HG03442 (cell line): ENCODE measurements around the gene RASD2.

Experiments used
- ATAC-seq: cut with Tn5 transposase; IDR thresholded peaks from one replicate; pipeline ENCODE4 v1.9.1; 2021; ENCODE audit warnings: mild to moderate bottlenecking, moderate library complexity; ENCODE audit not compliant: unreplicated experiment

The RASD2 gene

DNA sequence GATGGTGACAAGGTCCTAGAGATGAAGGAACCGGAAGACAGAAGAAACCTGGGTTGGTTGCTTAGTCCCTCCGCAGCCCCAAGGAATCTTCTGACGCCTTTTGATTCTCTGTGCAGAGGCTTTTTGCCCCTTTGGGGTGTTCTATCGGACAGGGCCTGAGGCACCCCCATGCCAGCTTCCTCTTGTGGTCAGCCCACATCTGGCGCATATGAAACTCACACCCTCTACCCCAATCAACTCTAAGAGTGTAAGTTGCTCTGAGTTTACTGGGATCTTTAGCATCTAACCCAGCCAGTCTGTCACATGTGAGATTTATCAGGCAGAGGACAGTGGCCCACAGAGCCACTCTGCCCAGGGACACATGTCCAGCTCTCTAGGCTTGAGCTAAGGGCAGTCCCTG lies 17.4 kb downstream of the RASD2 start:
- ATAC-seq = no peak

DNA sequence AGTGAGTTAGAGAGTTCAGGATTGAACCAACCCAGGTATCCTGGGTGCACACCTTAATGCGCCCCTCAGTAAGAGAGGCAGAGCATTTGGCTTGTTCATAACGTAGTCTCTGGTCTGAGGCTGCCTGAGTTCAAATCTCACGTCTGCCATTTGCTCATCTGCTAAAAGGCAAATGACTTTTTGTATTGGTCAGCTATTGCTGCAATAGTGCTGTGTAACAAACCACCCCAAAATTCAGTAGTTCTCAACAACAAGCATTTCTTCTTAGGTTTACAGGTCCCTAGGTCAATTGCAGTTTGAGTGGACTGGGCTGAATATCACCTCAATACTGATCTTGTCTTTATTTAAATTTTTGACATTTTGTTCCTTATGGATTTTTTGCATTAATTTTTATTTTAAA lies 18.1 kb downstream of the RASD2 start:
- no peak for ATAC-seq

DNA sequence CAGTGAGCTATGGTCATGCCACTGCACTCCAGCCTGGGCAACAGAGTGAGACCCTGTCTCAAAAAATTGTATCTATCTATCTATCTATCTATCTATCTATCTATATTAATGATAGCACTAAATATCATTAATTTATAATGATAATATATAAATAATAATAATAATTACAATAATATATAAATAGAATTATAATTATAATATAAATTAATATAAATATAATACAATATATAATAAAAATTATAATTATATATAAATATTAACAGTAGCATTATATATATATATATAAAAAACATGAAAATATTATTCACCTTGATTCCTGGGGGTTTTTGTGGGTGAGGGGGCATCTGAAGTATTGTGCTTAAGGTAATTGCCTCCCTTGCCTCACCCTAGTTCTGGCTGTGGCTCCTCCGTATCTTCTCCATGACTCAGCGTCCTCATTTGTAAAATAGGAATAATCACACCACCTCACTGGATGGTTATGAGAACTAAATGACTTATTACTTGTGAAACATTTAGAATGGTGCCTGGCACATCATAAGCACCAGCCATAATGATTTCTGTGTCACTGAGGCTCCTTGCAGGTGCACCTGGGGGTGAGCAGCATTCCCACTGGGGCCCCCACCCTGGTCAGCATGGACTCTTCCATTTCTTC lies 18.8 kb downstream of the RASD2 start:
- no peak for ATAC-seq

DNA sequence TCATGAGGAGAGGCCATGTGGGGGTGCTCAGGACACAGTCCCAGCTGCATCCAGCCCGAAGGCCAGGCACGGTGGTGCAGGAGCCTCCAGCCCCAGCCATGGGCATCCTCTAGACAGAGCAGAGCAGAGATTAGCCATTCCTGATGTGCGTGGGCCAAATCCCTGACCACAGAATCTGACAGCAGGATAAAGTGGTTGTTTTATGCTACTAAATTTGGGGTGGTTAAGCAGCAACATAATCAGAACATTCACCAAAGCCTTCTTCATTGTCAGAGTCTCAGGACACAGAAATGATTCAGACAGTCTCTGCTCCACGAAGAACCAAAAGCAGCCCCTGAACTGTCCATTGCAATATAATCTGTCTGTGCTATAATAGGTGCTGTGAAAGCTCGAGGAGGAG lies 19.7 kb downstream of the RASD2 start:
- no peak for ATAC-seq

DNA sequence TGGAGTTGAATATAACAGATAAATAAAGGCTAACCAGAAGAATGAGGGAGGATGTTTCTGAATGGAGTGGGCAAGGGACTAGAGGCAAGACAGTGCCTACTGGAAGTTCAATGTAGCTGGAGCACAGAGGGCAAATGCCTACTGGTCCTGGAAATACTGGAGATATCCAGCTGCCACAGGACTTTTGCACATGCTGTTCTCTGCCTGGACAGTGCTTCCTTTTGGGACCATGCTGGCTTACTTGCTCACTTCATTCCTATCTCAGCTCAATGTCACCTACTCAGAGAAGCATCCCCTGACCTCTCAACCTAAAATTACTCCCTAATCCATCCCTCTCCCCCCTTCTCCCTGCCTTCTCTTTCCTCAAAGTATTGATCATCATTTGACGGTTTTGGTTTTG lies 20.2 kb downstream of the RASD2 start:
- no peak for ATAC-seq

DNA sequence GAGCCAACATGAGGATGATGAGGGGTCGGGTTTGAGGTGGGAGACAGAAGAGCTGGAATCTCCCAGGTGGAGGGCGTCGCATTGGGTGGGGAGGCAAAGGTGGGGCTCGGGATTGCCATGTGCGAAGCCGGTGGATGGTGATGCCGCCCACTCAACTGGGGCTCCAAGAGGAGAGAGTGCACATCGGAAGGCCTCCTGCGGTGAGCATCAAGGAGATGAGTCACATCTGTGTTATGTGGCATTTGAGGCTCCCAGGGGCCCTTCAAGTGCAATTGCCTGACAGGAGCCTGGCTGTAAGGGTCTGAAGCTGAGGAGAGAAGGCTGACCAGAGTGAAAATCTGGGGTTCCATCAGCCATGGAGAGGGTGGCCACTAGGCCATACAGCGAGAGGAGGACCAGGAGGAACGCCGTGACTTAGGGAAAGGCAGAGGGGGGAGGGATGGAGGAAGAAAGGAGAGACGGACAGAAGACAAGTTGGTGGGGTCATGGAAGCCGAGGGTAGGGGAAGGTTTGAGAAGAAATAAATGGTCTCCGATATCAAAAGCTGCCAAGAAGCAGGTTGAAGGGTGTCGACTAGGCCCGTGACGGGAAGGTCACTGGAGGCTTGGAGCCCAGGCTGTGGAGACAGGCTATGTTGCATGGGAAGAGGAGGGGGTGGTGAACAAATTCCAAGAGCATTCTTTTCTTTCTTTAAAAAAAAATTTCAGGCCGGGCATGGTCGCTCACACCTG lies 21.3 kb downstream of the RASD2 start:
- no peak for ATAC-seq

DNA sequence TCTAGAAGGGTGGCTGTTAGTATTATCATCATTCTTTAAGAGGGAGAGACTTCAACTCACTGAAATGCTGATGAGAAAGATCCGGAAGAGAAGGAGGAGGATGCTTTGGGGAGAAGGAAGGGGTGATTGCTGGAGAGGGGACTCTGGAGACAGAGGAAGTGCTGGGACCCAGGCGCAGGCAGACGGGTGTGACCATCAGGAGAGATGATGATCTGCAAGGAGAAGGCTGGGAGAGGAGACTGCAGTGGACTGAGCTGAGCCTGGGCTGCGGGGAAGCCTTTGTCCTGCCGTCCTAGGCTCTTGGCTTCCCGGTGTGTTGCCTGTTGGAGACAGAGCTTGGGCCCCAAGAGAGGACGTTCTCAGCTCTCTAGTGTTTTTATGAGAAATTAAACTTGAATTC lies 22.6 kb downstream of the RASD2 start:
- no peak for ATAC-seq

DNA sequence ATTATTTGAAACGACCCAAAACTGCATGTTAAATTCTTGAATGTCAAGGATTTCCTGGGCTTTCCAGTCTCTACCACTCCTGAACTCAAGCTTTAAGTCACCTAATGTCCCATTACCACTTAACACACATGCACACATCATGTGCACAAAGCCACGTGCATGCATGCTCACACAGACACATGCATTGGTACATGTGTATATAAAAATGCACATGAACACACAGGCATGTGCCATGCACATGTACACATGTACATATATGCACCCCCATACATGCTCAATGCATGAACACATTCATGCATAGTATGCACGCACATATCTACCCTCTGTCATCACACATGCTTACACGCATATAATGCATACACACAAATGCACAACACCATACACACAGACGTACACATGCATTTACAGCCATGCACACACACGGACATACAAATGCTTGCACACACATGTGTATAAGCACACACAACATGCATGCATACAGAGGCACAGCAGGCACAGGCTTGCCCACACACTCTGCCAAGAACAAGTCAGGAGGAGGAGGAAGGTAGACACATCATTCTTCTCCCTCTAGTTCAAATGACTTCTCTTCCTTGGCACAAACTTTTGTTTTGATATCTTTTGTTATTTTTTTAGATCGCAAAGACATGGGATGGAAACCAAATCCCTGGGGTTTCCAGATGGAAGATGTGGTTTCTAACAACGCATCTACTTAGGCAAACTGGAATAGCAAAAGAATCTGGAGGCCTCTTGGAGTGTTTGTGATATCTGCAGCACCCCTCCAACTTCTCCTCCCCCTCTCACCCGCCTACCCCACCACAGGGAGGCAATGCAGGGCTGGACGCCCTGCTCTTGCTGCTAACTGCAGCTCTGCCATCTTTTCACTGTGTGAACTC lies 24.6 kb downstream of the RASD2 start:
- ATAC-seq = no peak

DNA sequence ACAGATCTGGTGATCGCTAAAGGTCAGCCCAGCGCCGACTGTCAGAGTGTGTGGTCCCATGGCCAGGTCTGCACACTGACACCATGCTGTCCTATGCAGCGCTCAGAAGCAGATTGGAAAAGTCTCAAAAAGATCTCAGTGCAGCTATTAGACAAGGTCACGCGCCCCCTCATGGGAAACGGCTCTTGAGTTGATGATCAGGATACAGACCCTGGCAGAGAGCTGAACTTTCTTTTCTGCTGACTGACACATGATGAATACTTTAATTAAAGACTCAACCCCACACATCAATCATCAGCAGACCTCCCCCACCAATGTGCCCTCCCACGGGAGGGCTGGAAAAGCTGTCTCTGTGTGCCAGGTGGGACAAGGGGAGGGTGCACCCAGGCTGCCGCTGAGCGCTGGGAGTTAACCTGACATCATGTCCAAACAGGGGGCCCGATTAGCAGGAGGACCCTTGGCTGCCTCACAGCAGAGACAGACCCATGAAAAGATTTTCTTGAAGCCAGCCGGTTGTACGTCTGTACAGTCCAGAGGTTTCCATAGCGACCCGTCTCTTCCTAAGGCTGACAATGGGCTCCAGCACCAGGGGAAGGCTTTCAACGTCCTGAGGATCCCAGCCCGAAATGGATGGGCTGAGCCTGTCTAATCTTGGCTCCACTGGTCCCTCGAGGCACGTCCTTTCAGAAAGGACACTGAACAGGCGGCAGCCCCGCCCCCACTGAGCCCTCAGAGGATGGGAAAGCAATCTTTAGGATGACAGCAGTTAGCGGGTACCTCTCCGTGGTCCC lies 26.9 kb downstream of the RASD2 start:
- ATAC-seq = no peak

DNA sequence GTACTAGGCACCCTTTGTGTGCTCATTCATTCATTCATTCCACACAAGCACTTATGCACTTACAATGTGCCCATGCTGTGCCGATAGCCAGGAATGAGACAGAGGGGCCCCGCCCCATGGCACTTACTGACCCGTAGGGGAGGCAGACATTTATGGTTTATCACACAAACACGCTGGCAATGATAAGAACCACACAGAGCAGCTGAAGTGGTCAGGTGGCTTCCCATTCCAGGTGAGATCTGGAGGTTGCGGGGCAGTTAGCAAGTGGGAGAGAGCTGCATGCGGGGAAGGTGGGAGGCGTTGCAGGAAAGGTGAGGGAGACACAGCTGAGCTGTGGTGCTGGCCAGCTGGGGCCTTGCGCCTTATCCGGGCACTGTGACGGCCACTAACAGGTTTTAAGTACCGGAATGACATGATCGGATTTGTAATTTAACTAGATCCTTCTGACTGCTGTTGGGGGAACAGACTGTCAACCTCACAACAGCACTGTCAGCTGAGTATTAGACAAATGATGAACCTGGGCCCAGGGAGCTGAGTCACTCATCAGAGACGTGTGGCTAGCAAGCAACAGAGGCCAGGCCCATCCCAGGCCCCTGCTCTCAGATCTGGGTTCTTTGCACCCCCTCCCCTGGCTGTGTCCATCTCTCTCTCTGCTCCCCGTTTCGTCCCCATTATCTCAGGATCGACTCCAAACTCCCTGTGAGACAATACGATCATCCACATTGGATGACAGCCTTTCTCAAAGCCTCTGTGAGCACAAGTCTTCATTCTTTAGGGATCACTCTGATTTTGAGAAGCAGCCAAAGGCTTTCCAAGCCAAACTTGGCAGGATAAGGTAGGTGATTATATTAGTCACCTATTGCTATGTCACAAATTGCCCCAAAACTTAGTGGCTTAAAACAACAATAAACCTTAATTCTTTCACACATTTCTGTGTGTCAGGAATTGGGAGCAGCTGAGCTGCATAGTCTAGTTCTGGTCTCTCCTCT lies 28.4 kb downstream of the RASD2 start:
- ATAC-seq = no peak

DNA sequence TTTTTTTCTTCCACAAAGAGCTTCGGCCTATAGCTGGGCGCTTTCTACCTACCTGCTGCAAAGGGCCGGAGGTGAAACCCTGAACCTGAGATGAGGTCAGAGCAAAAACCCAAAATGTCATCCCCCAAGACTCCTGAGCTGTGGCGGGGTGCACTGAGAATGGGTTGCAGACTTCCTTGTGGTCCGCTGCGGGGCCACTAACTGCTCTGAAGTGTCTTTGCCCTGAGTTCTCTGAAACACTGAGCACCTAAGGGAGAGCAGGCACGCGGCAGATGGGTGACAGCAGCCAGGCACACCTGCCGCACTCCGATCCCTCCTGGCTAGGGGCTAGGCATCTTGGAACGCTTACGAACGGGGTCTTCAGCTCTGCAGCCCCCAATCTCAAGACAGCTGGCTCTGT lies 29.3 kb downstream of the RASD2 start:
- ATAC-seq = no peak

DNA sequence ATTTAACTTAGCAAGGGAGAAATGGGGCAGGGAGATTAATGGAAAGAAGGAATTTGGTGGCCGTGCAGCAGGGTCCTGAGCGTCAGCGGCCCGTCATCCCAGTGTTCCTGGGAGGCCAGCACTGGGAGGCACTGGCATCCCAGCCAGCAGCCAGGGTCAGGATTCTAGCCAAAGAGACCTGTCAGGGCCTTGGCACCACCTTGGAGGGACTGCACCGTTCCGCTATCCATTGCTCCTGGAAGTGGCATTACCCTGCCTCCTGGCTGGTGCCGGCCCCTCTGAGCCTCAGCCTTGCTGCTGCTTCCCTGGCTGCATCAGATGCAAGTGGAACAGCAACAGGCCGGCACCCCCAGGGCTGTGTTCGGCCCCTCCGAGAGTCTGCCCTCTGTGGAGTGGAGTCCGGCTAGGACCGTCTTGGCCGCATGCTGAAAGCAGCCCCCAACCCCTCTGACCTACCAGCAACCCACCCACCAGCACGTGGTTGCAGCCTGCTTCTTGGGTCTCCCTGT lies 30.1 kb downstream of the RASD2 start:
- no peak for ATAC-seq

DNA sequence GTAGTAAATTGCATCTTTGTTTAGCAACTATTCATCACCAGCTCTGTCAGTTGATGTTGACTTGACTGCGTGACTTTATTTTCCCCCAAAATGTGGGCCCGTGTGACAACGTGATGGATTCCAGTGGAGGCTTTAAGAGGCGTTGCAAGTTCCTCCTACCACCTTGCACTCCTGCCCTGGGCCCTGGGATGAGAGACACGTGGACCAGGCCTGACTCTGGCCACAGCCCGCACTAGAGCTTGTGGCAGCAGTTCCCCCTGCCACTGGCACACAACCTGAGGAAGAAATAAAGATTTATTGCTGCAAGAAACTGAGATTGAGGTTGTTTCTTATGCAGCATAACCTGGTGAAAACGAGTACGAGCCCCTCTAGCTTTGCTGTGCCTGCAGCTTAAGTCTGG lies 31.9 kb downstream of the RASD2 start:
- no peak for ATAC-seq

DNA sequence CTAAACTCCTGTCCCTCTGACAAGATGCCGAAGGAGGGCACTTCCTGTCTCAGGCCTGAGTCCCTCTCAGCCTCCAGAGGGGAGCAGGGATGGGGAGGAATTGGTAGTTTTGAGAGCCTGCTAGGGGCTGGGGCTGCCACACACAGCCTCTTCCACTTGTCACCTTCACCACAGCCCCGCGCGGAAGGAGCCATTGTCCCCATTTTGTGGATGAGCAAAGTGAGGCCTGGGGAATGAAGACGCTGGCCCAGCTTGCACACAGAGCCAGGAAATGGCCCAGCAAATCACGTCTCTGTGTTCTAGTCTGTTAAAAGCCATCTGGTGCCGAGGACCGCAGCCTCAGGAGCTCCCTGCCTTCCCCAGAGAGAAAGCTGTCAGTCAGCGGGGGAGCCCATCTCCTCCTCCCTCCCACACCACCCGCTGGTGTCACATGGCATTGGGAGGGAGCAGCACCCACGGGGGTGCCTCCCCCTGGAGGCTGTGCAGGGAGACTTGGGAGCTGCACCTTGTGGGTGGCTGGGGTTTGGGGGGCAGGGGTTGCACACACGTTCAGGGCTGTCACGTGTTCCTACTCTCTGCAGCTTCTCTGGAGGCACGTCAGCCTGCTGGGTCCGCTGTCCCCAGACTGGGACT lies 34.6 kb downstream of the RASD2 start:
- no peak for ATAC-seq

DNA sequence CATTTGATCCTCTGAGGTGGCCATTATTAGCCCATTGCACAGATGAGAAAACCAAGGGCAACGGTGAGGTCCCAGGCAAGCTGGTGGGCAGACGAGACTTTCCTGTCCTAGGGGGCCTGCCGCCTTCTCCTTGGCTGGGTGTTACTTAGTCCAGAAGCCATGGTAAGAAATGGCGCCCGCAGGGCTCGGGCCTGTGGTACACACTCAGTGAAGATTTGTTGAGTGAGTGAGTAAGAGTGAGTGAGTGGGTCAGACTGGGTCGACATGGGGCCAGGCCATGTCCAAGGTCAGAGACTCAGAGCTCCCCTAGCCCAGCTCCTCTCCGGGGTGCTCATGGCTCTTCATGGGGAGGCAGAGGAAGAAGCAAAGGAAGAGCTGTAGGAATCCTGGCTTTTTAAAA lies 36.0 kb downstream of the RASD2 start:
- no peak for ATAC-seq

DNA sequence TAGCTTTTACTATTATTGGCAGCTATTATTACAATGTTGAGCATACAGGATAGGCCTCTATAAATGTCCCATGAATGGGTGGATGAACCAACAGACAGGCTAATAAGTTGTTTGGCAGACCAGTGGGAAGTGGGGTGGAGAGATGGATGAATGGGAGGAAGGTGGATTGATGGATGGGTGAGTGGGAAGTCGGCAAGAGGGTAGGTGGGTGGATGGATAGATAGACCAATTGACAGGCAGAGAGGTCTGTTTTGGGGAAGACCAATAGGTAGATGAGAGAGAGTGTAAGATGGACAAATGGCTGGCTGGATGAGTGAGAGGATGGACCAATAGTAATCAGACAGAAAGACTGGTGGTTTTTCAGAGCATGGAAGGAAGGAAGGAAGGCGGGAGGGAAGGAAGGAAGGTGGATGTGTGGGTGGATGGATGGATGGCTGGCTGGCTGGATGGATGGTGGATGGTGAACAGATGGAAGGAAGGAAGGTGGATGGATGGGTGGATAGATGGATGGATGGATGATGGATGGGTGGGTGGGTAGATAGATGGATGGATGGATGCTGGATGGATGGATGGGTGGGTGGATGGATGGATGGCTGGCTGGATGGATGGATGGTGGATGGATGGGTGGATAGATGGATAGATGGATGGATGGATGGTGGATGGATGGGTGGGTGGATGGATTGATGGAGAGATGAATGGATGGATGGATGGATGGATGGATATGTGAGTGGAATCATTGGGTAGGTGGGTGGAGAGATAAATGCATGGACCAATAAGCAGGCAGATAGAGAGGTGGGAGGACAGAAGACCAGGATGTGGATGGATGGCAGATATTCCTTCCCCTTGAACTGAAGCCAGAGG lies 37.4 kb downstream of the RASD2 start:
- ATAC-seq = no peak

DNA sequence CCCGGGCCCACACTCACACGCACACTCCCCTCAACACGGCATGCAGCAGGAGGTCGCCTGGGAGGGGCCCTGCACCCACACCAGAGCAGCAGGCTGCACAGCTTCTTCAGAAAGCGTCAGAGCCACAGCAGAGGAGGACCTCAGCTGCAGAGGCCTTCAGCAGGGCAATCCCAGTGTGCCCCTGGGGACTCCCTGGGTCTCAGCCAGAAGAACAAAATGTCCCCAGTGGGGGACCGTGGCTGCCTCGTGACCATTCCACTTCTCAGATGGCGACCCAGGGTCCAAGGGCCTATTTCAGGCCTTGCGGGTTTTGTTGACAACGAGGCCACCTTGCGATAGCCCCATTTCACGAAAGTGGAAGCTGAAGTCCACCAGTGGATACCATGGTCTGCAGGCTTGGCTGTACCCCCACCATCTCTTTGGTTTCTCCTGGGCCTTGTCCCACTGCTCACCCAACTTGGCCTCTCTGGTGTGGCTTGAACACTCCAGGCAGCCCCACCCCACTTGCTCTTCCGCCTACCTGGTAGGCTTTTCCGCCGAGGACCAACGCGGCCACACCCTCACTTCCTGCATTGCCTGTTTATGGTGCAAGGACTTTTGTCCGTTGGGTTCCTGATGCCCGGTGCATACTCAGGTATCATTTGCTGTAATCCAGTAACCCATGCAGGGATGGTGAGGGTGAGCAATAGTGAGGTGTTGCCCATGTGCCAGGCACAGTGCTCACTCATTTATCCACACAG lies 38.4 kb downstream of the RASD2 start:
- no peak for ATAC-seq
